ENCODE data around the gene EXOC2. TPM values are rescaled to one million over a fixed set of nuclear protein-coding genes. Genes with fewer than 3 reads are reported as not detected.
"Not testable (repeated sequence)": the region's sequence is repeated elsewhere in the genome, so short reads cannot be mapped to it uniquely, and the experiment has no call there.

Gene EXOC2
- total and polyA plus RNA-seq, 5 donors from 2014 or later = 33.1 to 43.6 (median 38.9) TPM

DNA sequence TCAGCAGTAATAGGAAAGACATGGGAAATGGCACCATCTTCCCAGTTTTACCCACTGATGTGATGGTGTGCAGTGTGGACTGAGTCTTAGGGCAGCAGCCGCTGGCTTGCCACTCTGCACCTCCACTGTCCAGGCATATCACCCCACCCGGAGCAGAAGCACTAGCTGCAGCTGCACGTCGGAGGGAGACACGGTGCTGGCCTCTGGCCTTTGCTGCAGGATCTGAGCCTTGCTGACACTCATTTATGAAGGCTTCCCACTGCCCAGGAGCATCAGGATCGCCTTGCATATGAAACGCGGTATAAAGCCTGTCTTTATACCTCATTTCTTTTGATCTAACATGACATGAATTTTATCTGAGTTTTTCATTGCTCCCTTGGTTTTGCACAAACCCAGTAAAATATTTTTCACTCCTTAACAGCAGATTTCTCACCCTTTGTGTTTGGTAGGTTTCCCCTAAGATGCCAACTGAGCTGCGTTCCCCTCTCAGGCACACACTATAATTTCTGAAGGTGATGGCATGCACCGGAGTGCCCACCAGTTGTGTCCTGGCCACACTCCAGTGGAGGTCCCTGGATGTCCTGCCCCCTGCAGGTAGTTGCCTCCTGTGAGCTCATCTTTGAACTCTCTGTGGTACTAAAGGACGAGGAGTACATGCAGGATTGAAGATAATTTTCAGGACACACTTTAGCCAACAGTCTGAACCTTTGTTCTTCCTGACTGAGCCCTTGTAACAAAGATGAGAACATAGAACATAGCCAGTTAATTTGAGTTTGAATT, 9.0 kb upstream of the EXOC2 start:
- ATAC-seq (ENCODE audit: low read depth in 2 of 2) (no peak), DNase-seq (no peak)
- Histone ChIP-seq H3K4me1 (ENCODE audit: control insufficient read depth, insufficient read depth, low read length, poor library complexity, severe bottlenecking) (no peaks in the 10 kb centered on the region), H3K4me3 (ENCODE audit: low read depth, low read length) (no peak overlapping the region), H3K9me3 (ENCODE audit: control insufficient read depth in 2 of 2, low read length in 2 of 2) (no peaks in the 10 kb centered on the region), H3K36me3 (ENCODE audit: control insufficient read depth, insufficient read depth, low read length) (no peaks in the 10 kb centered on the region), H3K27me3 (ENCODE audit: control insufficient read depth, insufficient read depth, low read length) (peaks cover 2% of the 10 kb centered on the region), H3K27ac (ENCODE audit: insufficient read depth, low read length, poor library complexity, severe bottlenecking) (no peak overlapping the region)
- H3K27me3 Mint-ChIP-seq = peaks cover 10% of the 10 kb centered on the region
- no peak overlapping the region for H3K27ac Mint-ChIP-seq
- no peaks in the 10 kb centered on the region for H3K36me3 Mint-ChIP-seq
- no peaks in the 10 kb centered on the region for H3K9me3 Mint-ChIP-seq
- H3K4me1 Mint-ChIP-seq = peaks cover 0 to 4% (median 0%) of the 10 kb centered on the region in 4 donors
- H3K4me3 Mint-ChIP-seq = no peak overlapping the region

- Histone ChIP-seq H3K4me3 (ENCODE audit: low read depth, low read length) (no peak overlapping the region), H3K27me3 (ENCODE audit: control insufficient read depth, insufficient read depth, low read length) (peaks cover 2% of the 10 kb centered on the region), H3K27ac (ENCODE audit: insufficient read depth, low read length, poor library complexity, severe bottlenecking) (no peak overlapping the region), H3K9me3 (ENCODE audit: control insufficient read depth in 2 of 2, low read length in 2 of 2) (no peaks in the 10 kb centered on the region), H3K36me3 (ENCODE audit: control insufficient read depth, insufficient read depth, low read length) (no peaks in the 10 kb centered on the region), H3K4me1 (ENCODE audit: control insufficient read depth, insufficient read depth, low read length, poor library complexity, severe bottlenecking) (no peaks in the 10 kb centered on the region)
- DNase-seq = no peak
- no peaks in the 10 kb centered on the region for H3K9me3 Mint-ChIP-seq
- H3K4me1 Mint-ChIP-seq = peaks cover 0 to 4% (median 0%) of the 10 kb centered on the region in 4 donors
- H3K4me3 Mint-ChIP-seq = peak overlapping the region in 1 of 4 donors; percentile 47
- H3K27me3 Mint-ChIP-seq = peaks cover 10% of the 10 kb centered on the region
- H3K27ac Mint-ChIP-seq = no peak overlapping the region
- H3K36me3 Mint-ChIP-seq = no peaks in the 10 kb centered on the region
- ATAC-seq (ENCODE audit: low read depth in 2 of 2) = no peak
Observed at GRCh38 chr6:701215-701614, 8.3 kb upstream of the EXOC2 start.

- H3K9me3 Mint-ChIP-seq = no peaks in the 10 kb centered on the region
Observed at GRCh38 chr6:700490-700889, 7.6 kb upstream of the EXOC2 start.

GRCh38 chr6:699319-699718, 6.4 kb upstream of the EXOC2 start:
- no peaks in the 10 kb centered on the region for H3K9me3 Mint-ChIP-seq
- no peak for DNase-seq
- no peak overlapping the region for H3K27ac Mint-ChIP-seq
- Histone ChIP-seq H3K36me3 (ENCODE audit: control insufficient read depth, insufficient read depth, low read length) (no peaks in the 10 kb centered on the region), H3K9me3 (ENCODE audit: control insufficient read depth in 2 of 2, low read length in 2 of 2) (no peaks in the 10 kb centered on the region), H3K27ac (ENCODE audit: insufficient read depth, low read length, poor library complexity, severe bottlenecking) (no peak overlapping the region), H3K4me3 (ENCODE audit: low read depth, low read length) (no peak overlapping the region), H3K4me1 (ENCODE audit: control insufficient read depth, insufficient read depth, low read length, poor library complexity, severe bottlenecking) (no peaks in the 10 kb centered on the region), H3K27me3 (ENCODE audit: control insufficient read depth, insufficient read depth, low read length) (peaks cover 2% of the 10 kb centered on the region)
- H3K27me3 Mint-ChIP-seq = peaks cover 10% of the 10 kb centered on the region
- H3K36me3 Mint-ChIP-seq = no peaks in the 10 kb centered on the region
- H3K4me3 Mint-ChIP-seq = no peak overlapping the region
- ATAC-seq (ENCODE audit: low read depth in 2 of 2) = no peak
- H3K4me1 Mint-ChIP-seq = peaks cover 0 to 5% (median 2%) of the 10 kb centered on the region in 4 donors

More at GRCh38 chr6:700490-700889, 7.6 kb upstream of the EXOC2 start:
- Mint-ChIP-seq H3K4me3 (no peak overlapping the region), H3K36me3 (no peaks in the 10 kb centered on the region), H3K27me3 (peaks cover 15% of the 10 kb centered on the region), H3K27ac (no peak overlapping the region), H3K4me1 (peaks cover 0 to 4% (median 2%) of the 10 kb centered on the region in 4 donors)
- DNase-seq = no peak
- H3K36me3 ChIP-seq (ENCODE audit: control insufficient read depth, insufficient read depth, low read length) = no peaks in the 10 kb centered on the region
- H3K4me1 ChIP-seq (ENCODE audit: control insufficient read depth, insufficient read depth, low read length, poor library complexity, severe bottlenecking) = no peaks in the 10 kb centered on the region
- H3K9me3 ChIP-seq (ENCODE audit: control insufficient read depth in 2 of 2, low read length in 2 of 2) = no peaks in the 10 kb centered on the region
- peaks cover 2% of the 10 kb centered on the region for H3K27me3 ChIP-seq (ENCODE audit: control insufficient read depth, insufficient read depth, low read length)
- no peak overlapping the region for H3K4me3 ChIP-seq (ENCODE audit: low read depth, low read length)
- H3K27ac ChIP-seq (ENCODE audit: insufficient read depth, low read length, poor library complexity, severe bottlenecking) = no peak overlapping the region
- ATAC-seq (ENCODE audit: low read depth in 2 of 2) = no peak

DNA sequence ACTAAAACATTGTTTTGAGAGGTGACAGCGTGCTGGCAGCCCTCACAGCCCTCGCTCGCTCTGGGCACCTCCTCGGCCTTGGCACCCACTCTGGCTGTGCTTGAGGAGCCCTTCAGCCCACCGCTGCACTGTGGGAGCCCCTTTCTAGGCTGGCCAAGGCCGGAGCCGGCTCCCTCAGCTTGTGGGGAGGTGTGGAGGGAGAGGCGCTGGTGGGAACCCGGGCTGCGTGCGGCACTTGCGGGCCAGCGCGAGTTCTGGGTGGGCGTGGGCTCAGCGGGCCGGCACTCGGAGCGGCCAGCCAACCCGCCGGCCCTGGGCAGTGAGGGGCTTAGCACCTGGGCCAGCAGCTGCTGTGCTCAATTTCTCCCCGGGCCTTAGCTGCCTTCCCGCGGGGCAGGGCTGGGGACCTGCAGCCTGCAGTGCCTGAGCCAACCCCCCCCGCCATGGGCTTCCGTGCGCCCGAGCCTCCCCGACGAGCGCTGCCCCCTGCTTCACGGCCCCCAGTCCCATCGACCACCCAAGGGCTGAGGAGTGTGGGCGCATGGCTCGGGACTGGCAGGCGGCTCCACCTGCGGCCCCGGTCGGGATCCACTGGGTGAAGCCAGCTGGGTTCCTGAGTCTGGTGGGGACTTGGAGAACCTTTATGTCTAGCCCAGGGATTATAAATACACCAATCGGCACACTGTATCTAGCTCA, 1.6 kb upstream of the EXOC2 start:
- Mint-ChIP-seq H3K4me1 (peaks cover 17 to 29% (median 27%) of the 10 kb centered on the region in 4 donors), H3K4me3 (peak overlapping the region in 2 of 4 donors; percentile 45 to 52)
- not testable (repeated sequence) for H3K27ac Mint-ChIP-seq; H3K36me3 ChIP-seq (ENCODE audit: control insufficient read depth, insufficient read depth, low read length); H3K9me3 Mint-ChIP-seq; H3K9me3 ChIP-seq (ENCODE audit: control insufficient read depth in 2 of 2, low read length in 2 of 2); ATAC-seq (ENCODE audit: low read depth in 2 of 2); H3K4me3 ChIP-seq (ENCODE audit: low read depth, low read length); H3K36me3 Mint-ChIP-seq; H3K27me3 Mint-ChIP-seq; H3K27me3 ChIP-seq (ENCODE audit: control insufficient read depth, insufficient read depth, low read length); DNase-seq; H3K27ac ChIP-seq (ENCODE audit: insufficient read depth, low read length, poor library complexity, severe bottlenecking)
- peaks cover 29% of the 10 kb centered on the region for H3K4me1 ChIP-seq (ENCODE audit: control insufficient read depth, insufficient read depth, low read length, poor library complexity, severe bottlenecking)

GRCh38 chr6:693723-694009, 727 bp upstream of the EXOC2 start:
- H3K4me1 Mint-ChIP-seq = peaks cover 22 to 30% (median 28%) of the 10 kb centered on the region in 4 donors
- no peak overlapping the region for H3K27ac Mint-ChIP-seq
- no peak overlapping the region for H3K4me3 ChIP-seq (ENCODE audit: low read depth, low read length)
- no peaks in the 10 kb centered on the region for H3K9me3 Mint-ChIP-seq
- no peaks in the 10 kb centered on the region for H3K27me3 ChIP-seq (ENCODE audit: control insufficient read depth, insufficient read depth, low read length)
- peaks cover 33% of the 10 kb centered on the region for H3K4me1 ChIP-seq (ENCODE audit: control insufficient read depth, insufficient read depth, low read length, poor library complexity, severe bottlenecking)
- H3K27ac ChIP-seq (ENCODE audit: insufficient read depth, low read length, poor library complexity, severe bottlenecking) = no peak overlapping the region
- H3K36me3 Mint-ChIP-seq = no peaks in the 10 kb centered on the region
- ATAC-seq (ENCODE audit: low read depth in 2 of 2) (no peak), DNase-seq (no peak)
- peaks cover 5% of the 10 kb centered on the region for H3K27me3 Mint-ChIP-seq
- no peaks in the 10 kb centered on the region for H3K9me3 ChIP-seq (ENCODE audit: control insufficient read depth in 2 of 2, low read length in 2 of 2)
- peak overlapping the region; percentile 75 to 96 (median 95) for H3K4me3 Mint-ChIP-seq
- peaks cover 17% of the 10 kb centered on the region for H3K36me3 ChIP-seq (ENCODE audit: control insufficient read depth, insufficient read depth, low read length)

- Mint-ChIP-seq H3K9me3 (no peaks in the 10 kb centered on the region), H3K36me3 (no peaks in the 10 kb centered on the region), H3K27ac (peak overlapping the region; percentile 71 to 97 (median 84)), H3K4me3 (peak overlapping the region; percentile 91 to 96 (median 94)), H3K4me1 (peaks cover 22 to 30% (median 26%) of the 10 kb centered on the region in 4 donors), H3K27me3 (peaks cover 5% of the 10 kb centered on the region)
- Histone ChIP-seq H3K27ac (ENCODE audit: insufficient read depth, low read length, poor library complexity, severe bottlenecking) (peak overlapping the region; percentile 92), H3K27me3 (ENCODE audit: control insufficient read depth, insufficient read depth, low read length) (no peaks in the 10 kb centered on the region), H3K36me3 (ENCODE audit: control insufficient read depth, insufficient read depth, low read length) (peaks cover 22% of the 10 kb centered on the region), H3K9me3 (ENCODE audit: control insufficient read depth in 2 of 2, low read length in 2 of 2) (no peaks in the 10 kb centered on the region), H3K4me1 (ENCODE audit: control insufficient read depth, insufficient read depth, low read length, poor library complexity, severe bottlenecking) (peaks cover 34% of the 10 kb centered on the region), H3K4me3 (ENCODE audit: low read depth, low read length) (peak overlapping the region; percentile 77)
- ATAC-seq (ENCODE audit: low read depth in 2 of 2) (peak; percentile 83 to 87), DNase-seq (peak; percentile 67 to 88 (median 76))
Observed at GRCh38 chr6:692356-692851, 535 bp downstream of the EXOC2 start.
